Fibroblast of lung (primary cell): ENCODE data around the gene IQSEC2. TPM values are rescaled to one million over a fixed set of nuclear protein-coding genes. Genes with fewer than 3 reads are reported as not detected.

ENCODE experiments used
- DNase-seq, 2 donors: peaks; one replicate each; pipeline versions ENCODE4 v3.0.0 to v3.0.0-alpha.2; 2010; ENCODE audit warnings: low read depth in 2 of 2
- H2AFZ ChIP-seq: 2 replicates; pipeline ENCODE4 v1.5.1; 2012; ENCODE audit warnings: low read length, control low read depth, inconsistent platforms
- H3K27ac ChIP-seq: 2 replicates; pipeline ENCODE4 v1.5.1; 2011; ENCODE audit warnings: low read length, control low read depth; ENCODE audit not compliant: insufficient read depth
- H3K27me3 ChIP-seq: 2 replicates; pipeline ENCODE4 v1.5.1; 2011; ENCODE audit warnings: mild to moderate bottlenecking, low read length; ENCODE audit not compliant: control insufficient read depth, insufficient read depth
- H3K36me3 ChIP-seq: 2 replicates; pipeline ENCODE4 v1.5.1; 2011; ENCODE audit warnings: low read length; ENCODE audit not compliant: control insufficient read depth, insufficient read depth
- H3K4me1 ChIP-seq: 2 replicates; pipeline ENCODE4 v1.5.1; 2011; ENCODE audit warnings: low read length; ENCODE audit not compliant: control insufficient read depth, insufficient read depth; ENCODE audit errors: extremely low read depth
- H3K4me2 ChIP-seq: 2 replicates; pipeline ENCODE4 v1.5.1; 2011; ENCODE audit warnings: low read length, control low read depth; ENCODE audit not compliant: insufficient read depth; ENCODE audit errors: extremely low read depth
- H3K4me3 ChIP-seq, 4 experiments: fragments of 200-600 bp in 1 of 4; sonication (generic) in 1 of 4; replicated peaks in 1 of 4; 2 replicates each; pipeline ENCODE4 v1.5.1; 2011 to 2016; ENCODE audit warnings: low read length in 4 of 4, low read depth in 3 of 4, mild to moderate bottlenecking in 3 of 4, control low read depth in 2 of 4, inconsistent platforms in 1 of 4, mixed read lengths in 1 of 4; ENCODE audit not compliant: insufficient read depth in 1 of 4; ENCODE audit errors: control extremely low read depth in 1 of 4
- H3K79me2 ChIP-seq: 2 replicates; pipeline ENCODE4 v1.5.1; 2012; ENCODE audit warnings: mild to moderate bottlenecking, low read length, inconsistent platforms; ENCODE audit not compliant: control insufficient read depth, insufficient read depth
- H3K9ac ChIP-seq: 2 replicates; pipeline ENCODE4 v1.5.1; 2011; ENCODE audit warnings: mild to moderate bottlenecking, low read length, control low read depth; ENCODE audit not compliant: insufficient read depth
- H3K9me3 ChIP-seq: 2 replicates; pipeline ENCODE4 v1.5.1; 2012; ENCODE audit warnings: low read depth, low read length; ENCODE audit not compliant: control insufficient read depth, insufficient read depth
- H4K20me1 ChIP-seq: 2 replicates; pipeline ENCODE4 v1.5.1; 2011; ENCODE audit warnings: low read length; ENCODE audit not compliant: control insufficient read depth, insufficient read depth; ENCODE audit errors: extremely low read depth
- EZH2 ChIP-seq: IDR thresholded peaks from 2 replicates; pipeline ENCODE4 v1.5.1; 2012; ENCODE audit warnings: low read length, control low read depth, mild to moderate bottlenecking; ENCODE audit errors: missing control alignments
- polyA plus RNA-seq, 2 donors: library from polyadenylated mRNA; depleted of rRNA in 1 of 2; stranded (reverse) in 1 of 2; unstranded in 1 of 2; fragments of >200 nt; gene quantifications; 2 replicates each; pipeline ENCODE4 v1.2.1, GENCODE V29; 2011 to 2012; ENCODE audit warnings: missing spikeins in 1 of 2
- total RNA-seq: library from RNA; depleted of rRNA; stranded (reverse); fragments of >200 nt; gene quantifications from 2 replicates; pipeline ENCODE4 v1.2.1, GENCODE V29; 2014
- TF ChIP-seq, protein P1 (sequence below), 2 donors: IDR thresholded peaks in 1 of 2; conservative IDR thresholded peaks in 1 of 2; 1 replicate in 1 of 2; 2 replicates in 1 of 2; pipeline ENCODE4 v1.5.1; 2011 to 2012; ENCODE audit warnings: low read length in 2 of 2, control low read depth in 1 of 2, inconsistent platforms in 1 of 2, low read depth in 1 of 2, mild to moderate bottlenecking in 1 of 2

Gene IQSEC2
- total and polyA plus RNA-seq, 2 donors (not counting 1 experiment from before 2014, with no cell fraction given), result 7.4 to 9.9 TPM

DNA sequence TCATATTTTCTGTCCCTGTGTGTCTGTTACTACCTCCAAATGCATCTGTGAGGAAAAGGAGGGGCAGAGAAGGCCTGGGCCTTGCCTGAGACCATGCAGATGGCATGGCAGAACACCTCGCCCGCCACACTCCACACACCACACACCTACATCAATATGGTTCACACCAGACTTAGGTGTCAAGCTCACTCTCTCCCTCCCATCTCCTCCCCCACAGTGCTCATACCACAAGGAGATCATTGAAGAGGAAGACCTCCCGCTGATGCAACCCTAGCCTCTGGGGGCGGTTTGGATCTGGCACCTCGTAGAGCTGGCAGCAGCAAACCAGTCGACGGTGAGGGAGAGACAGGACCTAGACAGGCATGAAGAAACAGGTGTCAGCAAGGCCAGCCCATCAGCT is 39.8 kb downstream of the IQSEC2 start:
- Histone ChIP-seq H3K4me2 (no peak overlapping the region), H3K27ac (no peak overlapping the region), H3K36me3 (peaks cover 3% of the 10 kb centered on the region), H2AFZ (no peak overlapping the region), H3K4me1 (no peaks in the 10 kb centered on the region), H4K20me1 (no peaks in the 10 kb centered on the region), H3K4me3 (no peak overlapping the region), H3K27me3 (no peaks in the 10 kb centered on the region), H3K79me2 (no peaks in the 10 kb centered on the region), H3K9me3 (no peaks in the 10 kb centered on the region), H3K9ac (no peak overlapping the region)
- DNase-seq, result no peak
- TF ChIP-seq, protein P1, sequence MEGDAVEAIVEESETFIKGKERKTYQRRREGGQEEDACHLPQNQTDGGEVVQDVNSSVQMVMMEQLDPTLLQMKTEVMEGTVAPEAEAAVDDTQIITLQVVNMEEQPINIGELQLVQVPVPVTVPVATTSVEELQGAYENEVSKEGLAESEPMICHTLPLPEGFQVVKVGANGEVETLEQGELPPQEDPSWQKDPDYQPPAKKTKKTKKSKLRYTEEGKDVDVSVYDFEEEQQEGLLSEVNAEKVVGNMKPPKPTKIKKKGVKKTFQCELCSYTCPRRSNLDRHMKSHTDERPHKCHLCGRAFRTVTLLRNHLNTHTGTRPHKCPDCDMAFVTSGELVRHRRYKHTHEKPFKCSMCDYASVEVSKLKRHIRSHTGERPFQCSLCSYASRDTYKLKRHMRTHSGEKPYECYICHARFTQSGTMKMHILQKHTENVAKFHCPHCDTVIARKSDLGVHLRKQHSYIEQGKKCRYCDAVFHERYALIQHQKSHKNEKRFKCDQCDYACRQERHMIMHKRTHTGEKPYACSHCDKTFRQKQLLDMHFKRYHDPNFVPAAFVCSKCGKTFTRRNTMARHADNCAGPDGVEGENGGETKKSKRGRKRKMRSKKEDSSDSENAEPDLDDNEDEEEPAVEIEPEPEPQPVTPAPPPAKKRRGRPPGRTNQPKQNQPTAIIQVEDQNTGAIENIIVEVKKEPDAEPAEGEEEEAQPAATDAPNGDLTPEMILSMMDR (conservative IDR thresholded peaks at IDR 0.05 in 1 of 2, IDR thresholded peaks at IDR 0.05 in 1 of 2; ENCODE audit: low read depth in 1 of 2, low read length in 2 of 2), result no peak
- no peak for TF ChIP-seq EZH2

DNA sequence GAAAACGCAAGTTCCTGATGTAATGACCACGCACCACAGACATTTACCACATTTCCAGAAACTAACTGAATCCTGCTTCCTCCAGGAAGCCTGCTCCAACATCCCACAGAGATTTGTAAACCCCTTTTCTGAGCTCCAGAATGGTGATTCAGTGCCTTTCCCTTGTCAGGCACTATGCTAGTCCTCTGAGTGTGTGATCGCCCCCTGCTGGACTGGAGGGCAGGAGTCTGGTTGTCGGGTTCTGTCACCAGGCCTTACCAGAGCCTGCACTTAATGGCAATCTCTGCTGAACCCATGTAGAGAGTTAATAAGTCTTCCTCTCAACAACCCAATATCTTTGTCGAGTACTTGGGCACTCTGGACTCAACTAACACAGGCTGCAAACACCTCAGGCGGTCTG is 41.9 kb downstream of the IQSEC2 start:
- Histone ChIP-seq H3K36me3 (peaks cover 3% of the 10 kb centered on the region), H3K4me3 (no peak overlapping the region), H3K27me3 (no peaks in the 10 kb centered on the region), H3K27ac (no peak overlapping the region), H3K9ac (no peak overlapping the region), H3K4me2 (no peak overlapping the region), H3K9me3 (no peaks in the 10 kb centered on the region), H2AFZ (no peak overlapping the region), H3K4me1 (no peaks in the 10 kb centered on the region), H3K79me2 (no peaks in the 10 kb centered on the region), H4K20me1 (no peaks in the 10 kb centered on the region)
- no peak for DNase-seq
- no peak for TF ChIP-seq EZH2
- TF ChIP-seq, protein P1 (conservative IDR thresholded peaks at IDR 0.05 in 1 of 2, IDR thresholded peaks at IDR 0.05 in 1 of 2; ENCODE audit: low read depth in 1 of 2, low read length in 2 of 2), result no peak

DNA sequence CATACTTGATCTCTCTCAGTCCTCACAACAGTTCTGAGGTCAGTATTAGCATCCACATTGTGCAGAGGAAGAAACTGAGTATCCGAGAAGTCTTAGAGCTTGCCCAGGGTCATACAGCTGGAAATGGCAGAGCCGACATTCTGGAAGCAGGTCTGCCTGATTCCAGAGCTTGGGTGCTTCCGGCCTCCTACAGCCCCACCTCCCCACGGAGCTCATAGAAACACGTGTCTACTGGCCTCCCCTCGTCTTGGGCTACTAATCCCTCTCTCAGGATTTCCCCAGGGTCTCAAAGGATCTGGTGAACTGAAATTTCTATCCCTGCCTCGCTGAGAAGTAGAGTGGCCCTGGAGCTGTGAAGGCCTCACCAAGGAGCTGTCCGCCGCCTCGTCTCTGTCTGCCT is 44.3 kb downstream of the IQSEC2 start:
- H3K36me3 ChIP-seq, result peaks cover 3% of the 10 kb centered on the region
- H3K27me3 ChIP-seq, result no peaks in the 10 kb centered on the region
- no peak for TF ChIP-seq EZH2
- TF ChIP-seq, protein P1 (conservative IDR thresholded peaks at IDR 0.05 in 1 of 2, IDR thresholded peaks at IDR 0.05 in 1 of 2; ENCODE audit: low read depth in 1 of 2, low read length in 2 of 2), result no peak
- H3K4me3 ChIP-seq, result no peak overlapping the region
- H2AFZ ChIP-seq, result no peak overlapping the region
- no peak overlapping the region for H3K27ac ChIP-seq
- no peaks in the 10 kb centered on the region for H3K4me1 ChIP-seq
- no peaks in the 10 kb centered on the region for H3K79me2 ChIP-seq
- H4K20me1 ChIP-seq, result no peaks in the 10 kb centered on the region
- H3K9me3 ChIP-seq, result no peaks in the 10 kb centered on the region
- H3K9ac ChIP-seq, result no peak overlapping the region
- no peak overlapping the region for H3K4me2 ChIP-seq
- no peak for DNase-seq
